ENCODE data around the gene DLG3. TPM values are rescaled to one million over a fixed set of nuclear protein-coding genes. Genes with fewer than 3 reads are reported as not detected.

DLG3 gene
- total and polyA plus RNA-seq, 2 of the 8 experiments (the other 6 are each of a cell fraction or from before 2014, with no cell fraction given): 29.2 to 63.8 TPM

DNA sequence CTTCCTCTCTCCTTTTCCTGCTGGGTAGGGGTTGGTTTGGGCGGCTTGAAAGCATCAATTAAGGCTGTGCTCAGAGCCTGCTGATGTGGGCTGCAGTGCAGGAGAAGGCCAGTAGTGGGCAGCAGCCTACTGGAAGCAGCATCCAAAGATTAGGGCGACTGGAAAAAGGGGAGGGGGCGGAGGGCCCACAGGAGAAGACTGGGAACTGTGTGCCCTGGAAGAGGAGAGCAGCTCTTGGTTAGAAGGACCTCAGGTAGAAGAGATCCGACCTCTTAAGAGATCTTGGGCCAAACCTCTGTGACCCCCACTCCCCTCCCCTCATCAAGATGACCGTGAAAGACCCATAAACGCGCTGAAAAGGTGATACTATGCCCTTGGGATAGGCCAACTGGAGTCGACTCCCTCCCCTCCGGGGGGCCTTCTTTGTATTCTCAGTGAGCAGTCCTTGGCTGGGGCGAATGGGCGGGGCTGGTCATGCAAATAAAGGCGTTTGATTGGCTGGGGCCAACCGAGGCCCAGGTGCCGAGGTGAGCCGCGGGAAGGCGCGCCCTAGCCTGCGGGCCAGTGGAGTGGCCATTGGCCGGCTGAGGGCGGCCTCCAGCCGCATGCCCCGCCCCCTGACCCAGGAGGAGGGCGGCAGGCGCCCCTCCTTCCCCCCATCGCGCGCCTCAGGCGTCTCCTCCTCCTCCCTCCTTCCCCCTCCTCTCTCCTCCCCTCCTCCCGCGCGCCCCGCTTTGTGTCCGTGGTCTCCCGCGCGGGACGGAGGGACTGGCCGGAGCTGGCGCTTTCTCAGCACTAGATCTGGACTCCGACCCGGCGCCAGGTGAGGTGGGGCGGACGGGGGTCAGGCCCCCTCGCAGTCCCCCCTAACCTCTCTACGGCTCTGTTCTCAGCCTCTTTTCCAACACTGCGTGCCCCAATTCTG is 10.1 kb downstream of the DLG3 start (continued):
- TF ChIP-seq CHD7 (IDR thresholded peaks at IDR 0.05; ENCODE audit: insufficient replicate concordance, low read length): no peak
- no peak for TF ChIP-seq GABPA (IDR thresholded peaks at IDR 0.05; ENCODE audit: borderline replicate concordance, insufficient read depth, low read length)
- TF ChIP-seq E2F6 (IDR thresholded peaks at IDR 0.05): no peak
- no peak for TF ChIP-seq RXRA (IDR thresholded peaks at IDR 0.05; ENCODE audit: insufficient read depth, low read depth, low read length)
- no peak for TF ChIP-seq SP4 (IDR thresholded peaks at IDR 0.05; ENCODE audit: low read length)
- no peak for TF ChIP-seq BRCA1 (IDR thresholded peaks at IDR 0.05; ENCODE audit: low read depth, low read length)
- TF ChIP-seq ZNF274 (IDR thresholded peaks at IDR 0.05; ENCODE audit: borderline replicate concordance, extremely low read depth, low read length): no peak
- no peak for TF ChIP-seq TAF7 (optimal IDR thresholded peaks at IDR 0.05; ENCODE audit: borderline replicate concordance, low read depth, low read length)
- TF ChIP-seq TEAD4 (IDR thresholded peaks at IDR 0.05; ENCODE audit: low read depth, low read length): no peak
